ENCODE results near the gene POP4. TPM values are rescaled to one million over a fixed set of nuclear protein-coding genes. Genes with fewer than 3 reads are reported as not detected.

The POP4 gene
- total RNA-seq, 1 donor from 2014 or later: 53.9 TPM

GRCh38 chr19:29650772-29651387 is 44.8 kb downstream of the POP4 start:
- Histone ChIP-seq H3K4me1 (peaks cover 8% of the 10 kb centered on the region), H3K27ac (replicated peaks) (no peak overlapping the region), H3K4me3 (no peak overlapping the region), H3K36me3 (no peaks in the 10 kb centered on the region), H3K9me3 (replicated peaks) (peaks cover 8% of the 10 kb centered on the region), H3K27me3 (ENCODE audit: low read depth) (peaks cover 14% of the 10 kb centered on the region)
- no peak for TF ChIP-seq CTCF (IDR thresholded peaks at IDR 0.05; ENCODE audit: borderline replicate concordance)
- intact Hi-C loops (cut with micrococcal nuclease): no loop called here
- no peak for DNase-seq

- peaks cover 8% of the 10 kb centered on the region for H3K9me3 ChIP-seq (replicated peaks)
- H3K27me3 ChIP-seq (ENCODE audit: low read depth): peaks cover 14% of the 10 kb centered on the region
- H3K27ac ChIP-seq (replicated peaks): no peak overlapping the region
- H3K4me3 ChIP-seq: no peak overlapping the region
- TF ChIP-seq CTCF (IDR thresholded peaks at IDR 0.05; ENCODE audit: borderline replicate concordance): no peak
- no peaks in the 10 kb centered on the region for H3K4me1 ChIP-seq
- intact Hi-C loops (cut with micrococcal nuclease): no loop called here
- H3K36me3 ChIP-seq: no peaks in the 10 kb centered on the region
- no peak for DNase-seq
These were observed 45.7 kb downstream of the POP4 start for GRCh38 chr19:29651622-29652394.

GRCh38 chr19:29653398-29653797 is 47.3 kb downstream of the POP4 start:
- no peak overlapping the region for H3K27ac ChIP-seq (replicated peaks)
- no peaks in the 10 kb centered on the region for H3K36me3 ChIP-seq
- H3K9me3 ChIP-seq (replicated peaks): peaks cover 8% of the 10 kb centered on the region
- no peak for DNase-seq
- TF ChIP-seq CTCF (IDR thresholded peaks at IDR 0.05; ENCODE audit: borderline replicate concordance): no peak
- intact Hi-C loops (cut with micrococcal nuclease): no loop called here
- H3K27me3 ChIP-seq (ENCODE audit: low read depth): peaks cover 14% of the 10 kb centered on the region
- no peaks in the 10 kb centered on the region for H3K4me1 ChIP-seq
- no peak overlapping the region for H3K4me3 ChIP-seq

- H3K9me3 ChIP-seq (replicated peaks): peaks cover 8% of the 10 kb centered on the region
- TF ChIP-seq CTCF (IDR thresholded peaks at IDR 0.05; ENCODE audit: borderline replicate concordance): no peak
- no peak overlapping the region for H3K4me3 ChIP-seq
- peaks cover 14% of the 10 kb centered on the region for H3K27me3 ChIP-seq (ENCODE audit: low read depth)
- H3K27ac ChIP-seq (replicated peaks): no peak overlapping the region
- intact Hi-C loops (cut with micrococcal nuclease): no loop called here
- H3K4me1 ChIP-seq: no peaks in the 10 kb centered on the region
- no peak for DNase-seq
- H3K36me3 ChIP-seq: no peaks in the 10 kb centered on the region
These were observed 49.7 kb downstream of the POP4 start for GRCh38 chr19:29655648-29656335.

- TF ChIP-seq CTCF (IDR thresholded peaks at IDR 0.05; ENCODE audit: borderline replicate concordance): no peak
- Histone ChIP-seq H3K27ac (replicated peaks) (no peak overlapping the region), H3K9me3 (replicated peaks) (peaks cover 8% of the 10 kb centered on the region), H3K27me3 (ENCODE audit: low read depth) (peaks cover 8% of the 10 kb centered on the region), H3K36me3 (no peaks in the 10 kb centered on the region), H3K4me3 (no peak overlapping the region), H3K4me1 (peaks cover 24% of the 10 kb centered on the region)
- no peak for DNase-seq
- intact Hi-C loops (cut with micrococcal nuclease): no loop called here
These were observed 52.3 kb downstream of the POP4 start for GRCh38 chr19:29658221-29658991.
